GM19467 (cell line): ENCODE results near the gene JAG2.

Experiments
- ATAC-seq: cut with Tn5 transposase; IDR thresholded peaks from one replicate; pipeline ENCODE4 v1.9.1; 2021; ENCODE audit warnings: mild to moderate bottlenecking, moderate library complexity; ENCODE audit not compliant: unreplicated experiment

JAG2 gene

GRCh38 chr14:105141486-105142281 is 26.9 kb downstream of the JAG2 start:
- no peak for ATAC-seq

- ATAC-seq: no peak
Measured at GRCh38 chr14:105141026-105141425, 27.6 kb downstream of the JAG2 start.

DNA sequence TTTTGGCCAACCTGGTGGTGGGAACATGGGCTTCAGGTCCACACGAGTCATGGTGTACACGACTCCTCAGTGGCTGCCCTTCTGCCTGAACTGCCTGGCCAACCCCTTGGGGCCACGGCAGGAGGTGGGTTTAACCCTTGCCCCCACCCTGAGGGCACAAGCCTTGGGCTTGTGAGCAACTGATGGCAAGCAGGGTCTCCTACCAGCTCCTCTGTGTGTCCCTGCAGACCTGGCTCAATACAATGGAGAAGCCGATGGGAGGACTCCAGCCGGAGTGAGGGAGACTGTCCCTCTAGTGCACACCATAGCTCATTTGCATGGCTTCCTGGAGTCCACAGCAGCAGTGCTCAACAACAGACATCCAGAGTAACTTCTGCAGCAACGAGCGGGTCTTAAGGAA is 28.0 kb downstream of the JAG2 start:
- no peak for ATAC-seq

GRCh38 chr14:105139831-105140239 is 28.7 kb downstream of the JAG2 start:
- no peak for ATAC-seq

GRCh38 chr14:105139212-105139825 is 29.3 kb downstream of the JAG2 start:
- no peak for ATAC-seq

DNA sequence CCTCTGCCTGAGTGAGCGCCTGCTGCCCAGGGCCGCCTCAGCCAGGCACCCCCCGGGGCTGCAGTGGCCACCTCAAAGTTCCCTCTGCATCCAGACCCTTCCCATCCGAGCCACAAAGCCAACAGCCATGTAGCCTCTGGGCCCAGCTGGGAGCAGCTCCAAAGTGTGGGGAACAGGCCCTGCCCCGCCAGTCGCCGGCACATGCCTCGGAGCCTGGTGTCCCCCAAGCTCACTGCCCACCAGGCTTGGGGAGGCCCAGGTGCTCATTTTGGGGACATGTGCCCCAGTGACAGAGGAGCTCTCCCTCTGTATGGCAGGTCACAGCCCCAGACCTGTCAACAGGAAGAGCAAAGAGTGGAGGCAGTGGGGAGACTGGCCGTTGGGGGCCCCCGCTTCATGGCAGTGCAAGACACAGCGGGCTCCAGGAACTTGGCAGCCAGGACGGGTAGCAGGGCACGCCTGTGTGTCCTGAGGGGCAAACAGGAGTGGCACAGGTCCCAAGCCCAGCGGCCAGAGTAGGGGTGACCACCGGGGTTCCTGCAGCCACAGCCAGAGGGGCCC is 29.9 kb downstream of the JAG2 start:
- ATAC-seq: no peak

GRCh38 chr14:105138021-105138541 is 30.5 kb downstream of the JAG2 start:
- no peak for ATAC-seq

DNA sequence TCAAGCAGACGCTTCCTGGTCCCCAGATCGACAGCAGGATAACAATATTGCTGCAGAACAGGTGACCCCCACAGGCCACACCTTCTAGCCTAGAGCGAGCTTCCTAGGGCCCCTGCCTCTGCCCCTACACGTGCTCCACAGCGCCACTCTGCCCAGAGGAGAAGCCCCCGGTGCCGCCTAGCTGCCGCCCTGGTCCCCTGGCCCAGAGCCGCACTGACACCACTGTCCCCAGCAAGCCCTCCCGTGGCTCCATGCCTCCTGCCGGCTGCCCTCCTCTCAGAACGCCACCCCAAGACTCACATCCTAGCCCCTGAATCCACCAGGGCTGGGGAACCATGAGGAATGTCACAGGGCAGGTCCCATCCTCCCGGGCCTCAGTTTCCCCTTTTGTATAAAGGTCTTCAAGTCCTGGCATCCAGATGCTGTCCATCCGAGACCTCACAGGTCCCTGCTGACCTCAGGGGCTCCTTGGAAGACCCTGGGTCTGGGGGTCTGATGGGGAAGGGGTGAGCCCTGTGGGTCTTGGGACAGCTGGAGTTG is 31.0 kb downstream of the JAG2 start:
- ATAC-seq: no peak

GRCh38 chr14:105136401-105137322 is 31.9 kb downstream of the JAG2 start:
- no peak for ATAC-seq

DNA sequence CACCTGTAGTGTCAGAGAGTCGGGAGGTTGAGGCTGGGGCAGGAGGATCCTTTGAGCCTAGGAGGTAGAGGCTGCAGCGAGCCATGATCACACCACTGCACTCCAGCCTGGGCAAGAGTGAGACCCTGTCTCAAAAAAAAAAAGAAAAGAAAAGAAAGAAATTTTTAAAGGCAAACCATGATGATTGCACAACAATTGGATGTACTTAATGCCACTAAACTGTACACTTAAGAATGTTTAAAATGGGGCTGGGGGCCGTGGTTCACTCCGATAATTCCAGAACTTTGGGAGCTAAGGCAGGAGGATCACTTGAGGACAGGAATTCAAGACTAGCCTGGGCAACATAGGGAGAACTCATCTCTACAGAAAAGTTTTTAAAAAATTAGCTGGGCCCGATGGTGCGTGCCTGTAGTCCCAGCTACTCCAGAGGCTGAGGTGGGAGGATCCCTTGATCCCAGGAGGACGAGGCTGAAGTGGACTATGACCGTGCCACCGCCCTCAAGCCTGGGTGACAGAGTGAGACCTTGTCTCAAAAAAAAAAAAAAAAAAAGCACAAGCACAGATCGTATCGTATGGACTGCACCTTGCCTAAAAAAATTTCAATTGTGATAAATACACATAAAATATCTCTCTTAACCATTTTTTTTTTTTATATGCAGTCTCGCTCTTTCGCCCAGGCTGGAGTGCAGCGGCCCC is 32.7 kb downstream of the JAG2 start:
- ATAC-seq: no peak

- no peak for ATAC-seq
Measured at GRCh38 chr14:105132921-105133654, 35.5 kb downstream of the JAG2 start.

DNA sequence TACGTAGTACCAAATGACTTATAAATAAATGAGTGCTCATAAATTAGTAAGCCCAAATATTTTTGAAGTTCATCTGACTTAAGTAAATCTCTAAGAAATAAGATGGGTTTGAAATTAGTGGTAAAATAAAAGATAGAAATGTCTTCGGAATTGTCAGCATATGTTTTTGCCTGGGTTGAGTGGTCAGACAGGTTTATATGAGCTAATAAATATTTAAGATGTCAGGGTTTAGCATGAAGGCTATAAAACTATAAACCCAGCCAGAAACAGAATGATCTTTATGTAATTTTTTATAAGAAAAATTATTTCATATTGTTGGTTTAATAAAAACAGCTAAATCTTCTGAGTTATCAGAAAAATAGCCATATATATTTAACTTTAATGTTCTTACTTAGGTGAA is 37.3 kb downstream of the JAG2 start:
- ATAC-seq: no peak

DNA sequence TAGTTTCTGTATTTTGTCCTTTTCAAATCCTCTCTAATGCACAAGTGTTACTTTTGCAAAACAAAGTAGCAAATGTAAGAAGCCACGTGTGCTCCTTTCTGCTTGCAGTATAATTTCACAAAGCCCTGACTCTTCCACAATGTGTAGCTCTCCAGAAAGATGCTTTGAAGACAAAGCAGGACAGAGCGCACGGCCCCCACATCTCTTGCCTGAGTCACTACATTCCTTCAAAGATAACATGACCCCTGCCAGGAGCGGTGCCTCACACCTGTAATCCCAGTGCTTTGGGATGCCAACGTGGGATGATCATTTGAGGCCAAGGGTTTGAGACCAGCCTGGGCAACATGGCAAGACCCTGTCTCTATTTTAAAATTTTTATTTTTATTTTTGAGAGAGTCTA is 40.5 kb downstream of the JAG2 start:
- no peak for ATAC-seq

GRCh38 chr14:105126981-105127329 is 41.6 kb downstream of the JAG2 start:
- ATAC-seq: no peak

DNA sequence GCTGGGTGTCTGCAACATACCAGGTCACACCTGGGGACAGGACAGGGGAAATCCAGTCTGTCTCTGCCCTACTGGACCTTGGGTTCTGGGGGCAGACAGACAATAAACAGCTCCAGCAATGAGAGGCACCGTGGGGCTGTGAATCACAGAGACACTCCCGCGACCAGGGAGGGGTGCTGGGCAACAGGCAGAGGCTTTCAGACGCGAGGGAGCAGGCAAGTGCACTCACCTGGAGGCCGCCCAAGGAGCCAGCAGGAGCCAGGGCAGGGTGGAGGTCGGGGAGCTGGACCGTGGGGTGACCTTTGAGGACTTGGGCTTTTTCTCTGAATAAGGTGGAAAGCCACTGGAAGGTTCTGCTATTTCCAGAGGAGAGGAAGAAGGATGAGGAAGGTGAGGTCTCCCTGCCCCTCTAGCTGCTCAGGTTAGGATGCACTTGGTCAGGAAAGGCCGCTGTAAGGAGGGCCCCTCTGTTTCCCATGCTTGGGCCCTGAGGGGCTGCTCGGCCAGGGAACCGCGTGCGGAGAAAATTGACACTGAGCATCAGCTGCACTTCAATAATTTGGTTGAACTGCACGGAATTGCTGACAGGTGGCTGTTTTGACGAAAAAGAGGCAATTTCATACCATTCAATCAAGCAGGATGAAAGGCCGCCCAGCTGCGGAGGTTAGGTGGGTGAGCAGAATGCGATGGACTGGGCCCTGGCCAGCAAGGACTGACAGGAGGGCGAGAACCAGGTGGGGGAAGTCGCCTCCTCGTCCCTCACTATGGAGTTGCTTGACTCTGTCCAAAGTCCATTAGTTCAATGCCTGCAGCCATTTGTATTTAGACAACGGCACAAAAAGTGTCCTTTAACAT is 42.2 kb downstream of the JAG2 start:
- ATAC-seq: no peak

- no peak for ATAC-seq
Measured at GRCh38 chr14:105124823-105125222, 43.8 kb downstream of the JAG2 start.

DNA sequence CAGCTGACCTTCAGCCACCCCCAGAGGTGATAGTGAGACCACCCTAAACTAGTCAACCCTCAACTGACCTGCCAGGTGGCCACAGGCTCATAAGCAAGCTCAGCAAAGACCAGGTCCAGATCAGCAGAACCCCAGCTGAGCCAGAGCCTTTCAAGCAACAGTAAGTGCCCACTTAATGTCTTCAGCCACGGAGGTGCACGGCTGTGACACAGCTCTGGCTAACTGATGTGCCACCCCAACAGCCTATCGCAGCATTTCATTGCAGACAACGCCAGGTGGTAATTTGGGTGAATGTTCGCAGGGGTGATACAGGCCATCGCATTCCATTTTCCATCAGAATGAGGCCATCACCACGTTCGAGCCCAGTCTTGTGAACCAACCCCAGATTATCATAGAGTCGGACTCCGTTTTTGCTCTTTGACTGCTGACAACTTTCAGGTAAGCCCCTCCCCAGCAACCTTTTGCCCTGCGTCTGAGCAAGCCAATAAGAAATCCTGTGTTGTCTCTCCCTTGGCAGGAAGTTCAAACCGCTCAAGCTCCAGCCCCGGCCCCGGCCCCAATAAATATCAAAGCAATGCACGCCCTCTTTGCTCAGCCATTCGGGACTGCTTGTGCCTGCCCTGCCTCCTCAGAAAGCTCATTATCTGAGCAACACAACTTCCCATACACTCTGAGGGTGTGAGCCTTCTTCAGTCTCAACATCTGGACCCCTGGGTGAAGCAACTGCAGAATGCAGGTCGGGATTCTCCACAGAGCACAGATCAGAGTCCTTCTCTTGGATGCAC is 44.4 kb downstream of the JAG2 start:
- ATAC-seq: no peak
